CD14-positive monocyte (primary cell): ENCODE results near the gene MGLL. TPM values are rescaled to one million over a fixed set of nuclear protein-coding genes. Genes with fewer than 3 reads are reported as not detected.

Source experiments
- DNase-seq, 3 donors: peaks; one replicate each; pipeline ENCODE4 v3.0.0-alpha.2; 2011 to 2022
- H2AFZ ChIP-seq: 2 replicates; pipeline ENCODE4 v1.6.0; 2012; ENCODE audit warnings: mild to moderate bottlenecking, low read depth, low read length, inconsistent platforms; ENCODE audit not compliant: insufficient read depth, poor library complexity, severe bottlenecking
- H3K27ac ChIP-seq, 2 donors: 1 replicate in 1 of 2; 2 replicates in 1 of 2; pipeline ENCODE4 v1.5.1; 2012 to 2013; ENCODE audit warnings: low read length in 2 of 2, control low read depth in 1 of 2, inconsistent platforms in 1 of 2, low read depth in 1 of 2, mild to moderate bottlenecking in 1 of 2
- H3K27me3 ChIP-seq, 2 donors: one replicate each; pipeline versions ENCODE4 v1.6.0 to v1.6.1; 2011 to 2013; ENCODE audit warnings: low read length in 2 of 2; ENCODE audit not compliant: control insufficient read depth in 2 of 2, insufficient read depth in 2 of 2
- H3K36me3 ChIP-seq, 2 donors: replicated peaks in 1 of 2; 1 replicate in 1 of 2; 2 replicates in 1 of 2; pipeline versions ENCODE4 v1.5.1 to v1.6.1; 2012 to 2013; ENCODE audit warnings: low read length in 2 of 2, control low read depth in 1 of 2, inconsistent platforms in 1 of 2, mild to moderate bottlenecking in 1 of 2; ENCODE audit not compliant: insufficient read depth in 2 of 2, control insufficient read depth in 1 of 2
- H3K4me1 ChIP-seq, 2 donors: 1 replicate in 1 of 2; 2 replicates in 1 of 2; pipeline versions ENCODE4 v1.5.1 to v1.6.1; 2012 to 2013; ENCODE audit warnings: low read length in 2 of 2, control low read depth in 1 of 2, inconsistent platforms in 1 of 2, mild to moderate bottlenecking in 1 of 2, moderate library complexity in 1 of 2; ENCODE audit not compliant: insufficient read depth in 2 of 2, control insufficient read depth in 1 of 2
- H3K4me2 ChIP-seq: replicated peaks from 2 replicates; pipeline ENCODE3; 2012; ENCODE audit warnings: low read length, moderate library complexity, mild to moderate bottlenecking; ENCODE audit not compliant: poor library complexity, severe bottlenecking; ENCODE audit errors: extremely low read depth
- H3K4me3 ChIP-seq, 3 experiments: fragments of 200-600 bp in 1 of 3; sonication (generic) in 1 of 3; replicated peaks in 1 of 3; 1 replicate in 2 of 3; 2 replicates in 1 of 3; pipeline ENCODE4 v1.5.1; 2011 to 2013; ENCODE audit warnings: low read length in 3 of 3, mild to moderate bottlenecking in 3 of 3, control low read depth in 2 of 3, low read depth in 2 of 3, inconsistent platforms in 1 of 3, moderate library complexity in 1 of 3
- H3K79me2 ChIP-seq: 2 replicates; pipeline ENCODE4 v1.6.0; 2012; ENCODE audit warnings: mild to moderate bottlenecking, control low read depth, inconsistent platforms, low read length, moderate library complexity; ENCODE audit not compliant: insufficient read depth
- H3K9ac ChIP-seq: 2 replicates; pipeline ENCODE4 v1.6.0; 2017; ENCODE audit warnings: low read length, mild to moderate bottlenecking; ENCODE audit not compliant: insufficient read depth, poor library complexity, severe bottlenecking
- H3K9me3 ChIP-seq, 2 donors: replicated peaks in 1 of 2; 1 replicate in 1 of 2; 2 replicates in 1 of 2; pipeline versions ENCODE4 v1.5.1 to v1.6.1; 2012 to 2013; ENCODE audit warnings: low read length in 2 of 2, control low read depth in 1 of 2; ENCODE audit not compliant: control insufficient read depth in 1 of 2, insufficient read depth in 1 of 2
- H4K20me1 ChIP-seq: 2 replicates; pipeline ENCODE4 v1.6.0; 2012; ENCODE audit warnings: mild to moderate bottlenecking, low read length, control low read depth, moderate library complexity; ENCODE audit not compliant: insufficient read depth
- H3K27ac Mint-ChIP-seq, 7 donors: one replicate each; pipeline ENCODE4 v1.8.0; 2020; ENCODE audit warnings: mild to moderate bottlenecking in 7 of 7, mixed read lengths in 7 of 7, moderate library complexity in 6 of 7, inconsistent platforms in 2 of 7
- H3K27me3 Mint-ChIP-seq, 3 donors: one replicate each; pipeline ENCODE4 v1.8.0; 2021 to 2022; ENCODE audit warnings: low read depth in 3 of 3, mild to moderate bottlenecking in 3 of 3, mixed read lengths in 3 of 3, moderate library complexity in 3 of 3, inconsistent platforms in 1 of 3
- H3K36me3 Mint-ChIP-seq, 2 donors: one replicate each; pipeline ENCODE4 v1.8.0; 2020; ENCODE audit warnings: mixed read lengths in 2 of 2, inconsistent platforms in 1 of 2, mild to moderate bottlenecking in 1 of 2
- H3K4me1 Mint-ChIP-seq: one replicate; pipeline ENCODE4 v1.8.0; 2020; ENCODE audit warnings: mild to moderate bottlenecking, mixed read lengths
- H3K4me3 Mint-ChIP-seq, 2 donors: one replicate each; pipeline ENCODE4 v1.8.0; 2020; ENCODE audit warnings: mild to moderate bottlenecking in 2 of 2, mixed read lengths in 2 of 2, moderate library complexity in 1 of 2
- H3K9me3 Mint-ChIP-seq, 7 donors: one replicate each; pipeline ENCODE4 v1.8.0; 2020 to 2022; ENCODE audit warnings: mixed read lengths in 7 of 7, mild to moderate bottlenecking in 6 of 7, moderate library complexity in 6 of 7, inconsistent platforms in 2 of 7
- CTCF ChIP-seq: fragments of 200-600 bp; IDR thresholded peaks from one replicate; pipeline ENCODE4 v1.8.0; 2022; ENCODE audit warnings: antibody characterized with exemption, mild to moderate bottlenecking
- WGBS: methylation state at CpG from one replicate; pipeline ENCODE4 v1.1.5; 2013; ENCODE audit warnings: missing lambda C conversion rate; ENCODE audit not compliant: insufficient coverage; 5-methylcytosine and 5-hydroxymethylcytosine counted together
- intact Hi-C, 2 donors: fragments of 100-400 bp; cut with micrococcal nuclease; formaldehyde crosslinking; loops; one replicate each; pipeline versions ENCODE4 v1.15.0 to v1.15.1; 2023
- polyA plus RNA-seq, 3 donors: library from polyadenylated mRNA; depleted of rRNA in 1 of 3; unstranded in 2 of 3; stranded (reverse) in 1 of 3; fragments of 300-500 nt in 2 of 3; fragments of >200 nt in 1 of 3; fragmentation: Illumina TruSeq in 2 of 3; gene quantifications; 1 replicate in 2 of 3; 2 replicates in 1 of 3; pipeline ENCODE4 v1.2.3, GENCODE V29; 2012 to 2021

The MGLL gene
- polyA plus RNA-seq, 3 donors: 4.4 to 10.0 (median 6.4) TPM

- Histone ChIP-seq H3K36me3 (no peaks in the 10 kb centered on the region), H3K9ac (no peak overlapping the region), H3K4me3 (no peak overlapping the region), H2AFZ (no peak overlapping the region), H3K27ac (no peak overlapping the region), H4K20me1 (no peaks in the 10 kb centered on the region), H3K4me1 (peaks cover 7% of the 10 kb centered on the region in 2 donors), H3K4me2 (no peak overlapping the region), H3K79me2 (no peaks in the 10 kb centered on the region), H3K27me3 (no peaks in the 10 kb centered on the region), H3K9me3 (no peaks in the 10 kb centered on the region)
- Mint-ChIP-seq H3K27ac (peak overlapping the region in 1 of 7 donors; percentile 79), H3K27me3 (peaks cover 0 to 3% (median 3%) of the 10 kb centered on the region in 3 donors), H3K9me3 (no peaks in the 10 kb centered on the region), H3K4me1 (peaks cover 9% of the 10 kb centered on the region), H3K36me3 (no peaks in the 10 kb centered on the region), H3K4me3 (no peak overlapping the region)
- DNase-seq: no peak
- no peak for TF ChIP-seq CTCF
- intact Hi-C loops: loop anchor here in 1 of 2 donors (10.0 kb wide), 1 partner anchor 717 kb away; no protein-coding TSS in a partner anchor
Measured at GRCh38 chr3:127647845-127648204, 174.5 kb downstream of the MGLL start.

- Histone ChIP-seq H3K27me3 (no peaks in the 10 kb centered on the region), H3K4me3 (no peak overlapping the region), H3K36me3 (no peaks in the 10 kb centered on the region), H3K9me3 (no peaks in the 10 kb centered on the region), H2AFZ (no peak overlapping the region), H3K4me2 (no peak overlapping the region), H4K20me1 (no peaks in the 10 kb centered on the region), H3K27ac (no peak overlapping the region), H3K4me1 (peaks cover 7% of the 10 kb centered on the region in 2 donors), H3K9ac (no peak overlapping the region), H3K79me2 (no peaks in the 10 kb centered on the region)
- H3K4me1 Mint-ChIP-seq: peaks cover 9% of the 10 kb centered on the region
- H3K27me3 Mint-ChIP-seq: peaks cover 0 to 3% (median 3%) of the 10 kb centered on the region in 3 donors
- no peaks in the 10 kb centered on the region for H3K9me3 Mint-ChIP-seq
- no peaks in the 10 kb centered on the region for H3K36me3 Mint-ChIP-seq
- WGBS: 89% methylated on average over 8 of the region's 13 CpGs
- H3K4me3 Mint-ChIP-seq: no peak overlapping the region
- H3K27ac Mint-ChIP-seq: peak overlapping the region in 1 of 7 donors; percentile 79
- no peak for DNase-seq
- intact Hi-C loops: loop anchor here in 1 of 2 donors (10.0 kb wide), 1 partner anchor 717 kb away; no protein-coding TSS in a partner anchor
- no peak for TF ChIP-seq CTCF
Measured at GRCh38 chr3:127647166-127647844, 175.0 kb downstream of the MGLL start.
